ENCODE data around the gene IPO4. TPM values are rescaled to one million over a fixed set of nuclear protein-coding genes. Genes with fewer than 3 reads are reported as not detected.
A peak's percentile ranks its signal among the peaks of the same experiment; 100 is the strongest.

IPO4 gene
- total RNA-seq, 1 donor from 2014 or later, result 10.5 TPM

DNA sequence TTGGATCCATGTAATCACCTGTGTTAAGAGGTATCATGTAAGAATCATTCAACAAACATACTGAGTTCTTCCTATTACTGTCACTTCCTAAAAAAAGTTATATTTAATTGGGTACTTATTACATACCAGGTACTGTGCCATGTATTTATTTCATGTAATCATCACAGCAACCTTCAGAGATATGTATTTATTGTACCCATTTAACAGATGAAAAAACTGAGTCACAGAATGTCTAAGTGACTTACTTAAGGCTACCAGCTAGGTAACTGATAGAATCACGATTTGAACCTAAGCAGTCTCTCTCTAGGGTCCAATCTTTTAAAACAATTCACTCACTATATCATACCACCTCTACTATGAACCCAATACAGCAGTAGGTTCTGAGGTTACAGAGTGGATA lies 44.2 kb downstream of the IPO4 start:
- ATAC-seq (ENCODE audit: poor library complexity), result no peak
- intact Hi-C loops (cut with DNase I), result no loop called here
- DNase-seq, result no peak

DNA sequence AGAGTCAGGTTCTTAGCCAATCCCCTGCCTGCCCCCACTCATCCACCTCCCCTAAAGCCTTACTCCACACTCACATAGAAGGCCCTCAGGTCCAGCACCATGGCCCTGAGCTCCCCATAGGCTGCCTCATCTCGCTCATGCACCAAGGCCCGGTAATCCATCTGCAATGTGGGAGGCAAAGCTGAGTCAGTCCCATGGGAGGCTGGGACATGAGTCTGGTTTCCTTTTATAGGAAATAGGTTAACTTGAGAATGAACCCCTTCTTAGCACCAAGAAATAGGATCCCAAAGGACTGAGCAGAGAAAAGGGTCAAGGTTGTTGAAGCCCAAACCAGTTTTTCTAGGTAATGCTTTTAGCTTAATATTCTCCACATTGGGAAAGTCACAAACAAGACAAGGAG lies 45.1 kb downstream of the IPO4 start:
- intact Hi-C loops (cut with DNase I), result no loop called here
- no peak for DNase-seq
- ATAC-seq (ENCODE audit: poor library complexity), result no peak

DNA sequence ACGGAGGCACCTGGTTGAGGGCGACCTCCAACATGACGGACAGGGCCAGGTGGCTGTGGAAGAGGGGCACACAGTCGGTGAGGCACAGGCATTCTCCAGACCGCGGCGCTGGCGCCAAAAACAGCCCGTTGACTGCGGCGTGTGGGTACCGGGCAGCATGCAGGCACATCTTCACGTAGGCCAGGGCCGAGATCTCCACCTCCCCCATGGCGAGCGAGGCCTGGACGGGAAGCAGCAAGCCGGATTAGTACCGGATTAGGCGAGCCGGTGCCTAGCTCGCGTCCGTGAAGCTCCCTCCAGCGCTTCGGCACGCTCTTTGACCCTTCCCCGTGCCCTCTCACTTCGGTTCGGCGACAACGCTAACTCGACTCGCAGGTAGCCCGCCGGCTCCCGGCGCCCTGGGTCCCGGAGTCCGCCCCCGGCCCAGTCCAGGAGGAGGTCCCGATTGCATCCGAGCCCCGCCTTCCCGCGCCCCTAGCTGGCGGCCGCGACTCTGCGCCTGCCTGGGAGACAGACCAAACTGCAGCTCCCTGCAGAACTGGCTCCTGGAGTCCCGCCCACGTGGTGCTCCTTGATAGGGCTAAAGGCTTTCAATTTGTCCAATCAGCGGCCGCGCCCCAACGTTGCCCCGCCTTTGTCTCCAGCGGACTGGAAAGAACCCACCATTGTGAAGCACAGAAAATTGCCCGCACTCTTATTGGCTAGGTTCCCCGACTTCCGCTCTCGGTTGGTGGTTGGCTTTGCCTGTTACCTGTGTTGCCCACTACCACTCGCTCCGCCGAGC lies 47.3 kb downstream of the IPO4 start, which contains the start of gene EMC9:
TSS of gene EMC9 (minus strand) at position 495 of the 784 bp plus-strand sequence. CDS start at position 208, 287 bp downstream.
- DNase-seq (peak; percentile 100), ATAC-seq (ENCODE audit: poor library complexity) (peak; percentile 95)
- intact Hi-C loops (cut with DNase I), result no loop called here

DNA sequence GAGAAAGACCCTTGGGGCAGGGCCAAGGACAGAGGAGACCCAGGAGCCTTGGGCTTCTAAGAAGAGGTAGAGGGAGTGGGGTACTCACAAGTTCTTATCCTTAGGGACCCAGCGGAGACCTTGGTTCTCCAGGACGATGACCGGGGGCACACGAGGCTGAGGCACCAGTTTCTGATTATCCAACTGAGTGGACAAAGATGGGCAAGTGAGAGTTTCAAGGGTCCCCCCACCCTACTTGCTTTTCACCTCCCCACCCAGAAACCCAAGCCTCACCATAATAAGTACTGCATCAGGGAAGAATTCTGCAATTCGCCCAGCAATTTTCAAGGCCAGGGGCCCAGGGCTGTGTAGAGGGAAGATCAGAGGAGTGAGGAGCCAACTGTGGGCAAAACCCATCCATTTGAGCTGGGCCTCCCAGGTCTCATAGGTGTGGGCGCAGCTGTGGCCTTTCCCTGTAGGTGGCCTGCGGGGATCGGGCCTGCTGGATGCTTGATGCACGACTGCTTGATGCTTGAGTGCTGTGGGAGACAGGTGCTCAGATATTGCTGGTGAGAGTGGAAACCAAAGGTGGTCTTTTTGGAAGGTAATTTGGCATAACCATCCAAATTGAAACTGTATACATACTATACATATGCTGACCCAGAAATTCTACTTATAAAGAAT lies 49.2 kb downstream of the IPO4 start:
- DNase-seq, result no peak
- ATAC-seq (ENCODE audit: poor library complexity), result no peak
- intact Hi-C loops (cut with DNase I), result no loop called here

DNA sequence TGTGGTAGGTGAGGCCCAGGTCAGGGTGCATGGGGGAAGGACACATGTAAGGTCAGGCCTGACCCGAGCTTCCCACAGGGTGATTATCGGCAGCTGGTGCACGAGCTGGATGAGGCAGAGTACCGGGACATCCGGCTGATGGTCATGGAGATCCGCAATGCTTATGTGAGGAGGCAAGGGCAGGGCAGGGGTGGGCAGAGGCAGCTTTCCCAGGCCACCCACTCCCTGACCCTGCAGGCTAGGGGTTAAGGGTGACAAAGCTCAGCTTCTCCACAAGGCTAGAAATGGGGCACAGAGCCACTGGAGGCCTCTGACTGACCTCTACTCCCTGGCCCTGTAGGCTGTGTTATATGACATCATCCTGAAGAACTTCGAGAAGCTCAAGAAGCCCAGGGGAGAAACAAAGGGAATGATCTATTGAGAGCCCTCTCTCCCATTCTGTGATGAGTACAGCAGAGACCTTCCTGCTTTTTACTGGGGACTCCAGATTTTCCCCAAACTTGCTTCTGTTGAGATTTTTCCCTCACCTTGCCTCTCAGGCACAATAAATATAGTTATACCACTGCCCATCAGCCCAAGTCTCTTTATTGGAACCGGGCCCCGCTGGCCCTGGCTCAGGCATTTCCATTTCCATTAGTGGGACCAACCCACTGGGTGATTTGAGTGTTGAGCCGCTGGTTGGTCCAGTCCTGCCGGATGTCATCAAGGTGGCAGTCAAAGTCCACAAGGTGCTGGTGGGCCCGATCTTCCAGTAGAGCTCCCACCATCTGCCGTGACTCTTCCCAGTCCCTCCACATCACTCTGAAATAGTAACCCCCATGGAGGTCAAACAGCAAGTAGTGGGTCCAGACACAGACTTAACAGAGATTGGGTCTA lies 50.0 kb downstream of the IPO4 start:
- ATAC-seq (ENCODE audit: poor library complexity), result no peak
- DNase-seq, result no peak
- intact Hi-C loops (cut with DNase I), result no loop called here

DNA sequence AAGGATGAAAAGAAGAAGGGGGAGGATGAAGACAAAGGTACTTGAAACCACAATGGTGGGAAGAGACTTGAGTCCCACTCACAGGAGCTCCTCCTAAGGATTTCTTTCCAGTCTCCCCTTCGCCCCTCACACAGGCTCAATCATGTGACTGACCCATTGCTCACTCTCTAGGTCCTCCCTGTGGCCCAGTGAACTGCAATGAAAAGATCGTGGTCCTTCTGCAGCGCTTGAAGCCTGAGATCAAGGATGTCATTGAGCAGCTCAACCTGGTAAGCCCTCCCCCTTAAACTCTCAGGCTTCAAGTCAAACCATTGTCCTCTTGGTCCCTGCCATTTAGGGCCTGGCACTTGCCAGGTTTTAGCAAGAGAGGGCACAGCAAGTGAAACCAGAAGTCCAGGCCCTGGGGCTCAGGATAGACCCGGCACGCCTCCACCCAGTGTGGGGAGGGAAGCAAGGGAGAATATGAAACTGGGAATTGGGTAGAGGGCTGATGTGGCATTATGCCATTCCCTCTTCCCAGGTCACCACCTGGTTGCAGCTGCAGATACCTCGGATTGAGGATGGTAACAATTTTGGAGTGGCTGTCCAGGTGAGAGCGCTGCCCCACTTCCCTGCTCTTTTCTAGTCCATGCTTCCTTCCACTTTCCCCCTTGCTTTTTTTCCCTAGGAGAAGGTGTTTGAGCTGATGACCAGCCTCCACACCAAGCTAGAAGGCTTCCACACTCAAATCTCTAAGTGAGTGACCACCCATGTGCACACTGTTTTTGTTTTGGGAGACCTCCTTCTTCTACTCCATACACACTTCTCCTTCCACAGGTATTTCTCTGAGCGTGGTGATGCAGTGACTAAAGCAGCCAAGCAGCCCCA lies 50.9 kb downstream of the IPO4 start:
- DNase-seq (no peak), ATAC-seq (ENCODE audit: poor library complexity) (no peak)
- intact Hi-C loops (cut with DNase I), result no loop called here

DNA sequence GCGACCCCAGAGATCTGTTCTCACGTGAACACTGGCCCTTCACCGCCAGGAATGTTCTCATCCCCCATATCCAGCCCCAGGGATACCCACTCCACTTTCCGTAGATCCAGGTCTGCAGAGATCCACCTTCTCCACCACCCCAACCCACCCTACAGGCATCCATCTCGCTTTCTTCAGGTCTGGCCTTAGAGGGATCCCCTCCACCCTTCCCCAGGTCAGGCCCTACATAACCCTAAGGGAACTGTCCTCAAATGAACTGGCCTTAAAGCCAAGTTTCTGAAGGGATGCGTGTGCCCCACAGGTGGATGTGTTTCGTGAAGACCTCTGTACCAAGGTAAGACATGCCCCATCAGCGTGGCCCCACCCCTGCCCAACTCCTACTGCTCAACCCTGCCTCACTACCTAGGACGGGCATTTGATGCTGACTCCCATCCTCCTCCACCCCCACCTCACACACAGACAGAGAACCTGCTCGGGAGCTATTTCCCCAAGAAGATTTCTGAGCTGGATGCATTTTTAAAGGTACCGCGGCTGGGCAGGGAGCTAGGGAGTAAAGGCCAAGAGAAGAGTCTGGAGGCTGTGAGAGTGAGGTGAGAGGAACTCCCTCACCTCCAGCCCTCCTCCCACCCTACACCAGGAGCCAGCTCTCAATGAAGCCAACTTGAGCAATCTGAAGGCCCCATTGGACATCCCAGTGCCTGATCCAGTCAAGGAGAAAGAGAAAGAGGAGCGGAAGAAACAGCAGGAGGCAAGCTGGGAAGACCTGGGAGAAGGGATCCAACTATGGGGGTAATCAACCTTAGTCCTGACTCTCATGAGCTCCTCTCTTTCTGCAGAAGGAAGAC lies 51.7 kb downstream of the IPO4 start:
- ATAC-seq (ENCODE audit: poor library complexity) (no peak), DNase-seq (no peak)
- intact Hi-C loops (cut with DNase I), result no loop called here

DNA sequence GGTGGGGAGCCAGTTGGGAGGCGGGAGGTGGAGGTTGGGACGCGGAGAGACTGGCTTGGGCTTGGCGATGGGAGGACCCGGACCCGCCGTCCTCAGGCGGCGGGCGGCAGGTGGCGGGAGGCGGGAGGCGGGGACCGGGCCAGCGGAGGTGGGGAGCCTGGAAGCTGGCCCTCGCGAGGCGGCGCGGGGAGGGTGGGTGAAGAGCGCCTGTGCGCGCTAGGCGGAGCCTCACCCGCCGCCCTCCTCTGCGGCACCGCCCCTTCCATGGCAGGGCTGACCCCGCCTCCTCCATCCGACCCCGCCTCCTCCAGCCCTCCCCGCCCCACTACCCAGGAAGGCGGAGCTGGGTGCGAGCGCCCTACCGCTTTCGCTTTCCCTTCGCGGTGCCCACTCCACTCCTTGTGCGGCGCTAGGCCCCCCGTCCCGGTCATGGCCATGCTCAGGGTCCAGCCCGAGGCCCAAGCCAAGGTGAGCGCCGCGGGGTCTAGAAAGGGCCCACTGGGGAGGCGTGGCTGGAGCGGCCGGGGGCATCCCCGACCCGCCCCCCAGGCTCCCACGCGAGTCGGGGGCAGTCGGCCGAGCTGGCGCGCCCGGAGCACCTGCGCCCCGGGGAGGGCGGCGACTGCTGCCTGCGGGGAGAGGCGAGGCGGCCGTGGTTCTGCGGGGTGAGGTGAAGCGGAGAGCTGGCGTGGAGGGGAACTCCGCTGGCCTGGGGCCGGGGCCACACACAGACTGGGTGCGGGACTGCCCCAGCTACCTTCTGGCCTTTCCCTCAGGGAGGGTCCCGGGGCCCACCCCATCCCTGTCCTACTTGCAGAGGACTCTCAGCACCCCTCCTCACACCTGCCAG lies 52.6 kb downstream of the IPO4 start, which contains the start of gene PSME1:
TSS of gene PSME1 (plus strand) at position 361 of the 850 bp plus-strand sequence. CDS start at position 430, 69 bp downstream.
- intact Hi-C loops (cut with DNase I), result no loop called here
- ATAC-seq (ENCODE audit: poor library complexity) (peak; percentile 91), DNase-seq (peak; percentile 96)

DNA sequence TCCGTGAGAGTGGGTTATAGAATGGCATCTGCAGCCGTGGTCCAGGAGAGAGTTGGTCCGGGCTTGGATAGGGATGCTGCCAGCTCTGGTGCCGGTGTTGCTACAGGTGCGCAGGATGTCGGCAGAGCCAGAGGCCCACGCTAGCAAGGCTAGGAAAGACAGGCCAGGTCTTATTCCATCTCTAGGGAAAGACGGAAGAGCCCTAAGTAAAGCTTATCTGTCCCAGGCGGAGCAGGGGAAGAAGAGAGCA lies 53.1 kb downstream of the IPO4 start:
- DNase-seq, result no peak
- no peak for ATAC-seq (ENCODE audit: poor library complexity)
- intact Hi-C loops (cut with DNase I), result no loop called here

DNA sequence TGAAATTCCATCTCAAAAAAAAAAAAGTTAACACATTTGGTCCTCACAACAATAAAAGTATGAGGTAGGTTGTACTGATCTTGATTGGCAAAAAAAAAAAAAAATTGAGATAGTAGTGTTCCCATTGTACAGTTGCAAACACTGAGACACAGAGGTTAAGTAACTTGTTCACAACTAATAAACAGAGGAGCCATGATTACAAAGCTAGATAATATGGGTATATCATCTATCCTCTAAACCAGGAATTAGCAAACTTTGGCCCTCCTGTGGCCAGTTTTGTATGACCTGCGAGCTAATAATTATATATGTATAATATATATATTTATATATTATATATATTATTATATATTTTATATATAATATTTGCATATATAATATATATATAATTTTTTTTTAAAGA lies 54.9 kb downstream of the IPO4 start:
- DNase-seq (no peak), ATAC-seq (ENCODE audit: poor library complexity) (no peak)
- intact Hi-C loops (cut with DNase I), result no loop called here

DNA sequence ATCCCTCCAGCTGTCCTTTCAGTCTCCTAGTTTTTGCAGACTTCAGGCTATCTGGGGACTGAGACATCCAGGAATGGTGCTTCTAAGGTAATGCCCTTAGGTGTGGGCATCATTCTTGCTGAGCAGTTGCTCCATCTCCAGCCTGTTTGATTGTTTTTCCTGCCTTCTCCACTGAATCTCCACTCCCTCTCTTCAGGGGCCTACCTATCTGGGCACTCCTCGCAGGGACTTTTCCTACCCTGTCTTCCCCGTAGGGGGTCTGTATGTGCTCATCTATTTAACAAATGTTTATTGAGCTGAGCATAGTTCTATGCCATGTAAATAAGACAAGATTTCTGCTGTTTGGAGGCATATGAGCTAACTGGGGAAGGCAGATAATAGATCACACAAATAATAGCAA lies 55.6 kb downstream of the IPO4 start:
- no peak for ATAC-seq (ENCODE audit: poor library complexity)
- intact Hi-C loops (cut with DNase I), result no loop called here
- no peak for DNase-seq

DNA sequence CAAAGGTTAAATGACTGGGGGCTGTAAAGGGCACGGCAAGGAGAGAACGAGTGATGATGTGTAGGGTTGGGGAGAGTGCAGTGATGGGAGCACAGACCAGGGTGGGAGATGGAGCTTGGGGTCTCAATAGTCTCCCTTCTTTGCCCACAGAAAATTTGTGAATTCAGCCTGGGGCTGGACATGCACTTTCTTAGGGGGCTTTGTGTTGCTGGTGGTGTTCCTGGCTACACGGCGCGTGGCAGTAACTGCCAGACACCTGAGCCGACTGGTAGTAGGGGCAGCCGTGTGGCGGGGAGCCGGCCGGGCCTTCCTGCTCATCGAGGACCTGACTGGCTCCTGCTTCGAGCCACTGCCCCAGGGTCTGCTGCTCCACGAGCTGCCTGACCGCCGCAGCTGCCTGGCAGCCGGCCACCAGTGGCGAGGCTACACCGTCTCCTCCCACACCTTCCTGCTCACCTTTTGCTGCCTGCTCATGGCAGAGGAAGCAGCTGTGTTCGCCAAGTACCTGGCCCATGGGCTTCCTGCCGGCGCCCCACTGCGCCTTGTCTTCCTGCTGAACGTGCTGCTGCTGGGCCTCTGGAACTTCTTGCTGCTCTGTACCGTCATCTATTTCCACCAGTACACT lies 56.4 kb downstream of the IPO4 start:
- DNase-seq (peak; percentile 58), ATAC-seq (ENCODE audit: poor library complexity) (peak; percentile 3)
- intact Hi-C loops (cut with DNase I), result no loop called here

DNA sequence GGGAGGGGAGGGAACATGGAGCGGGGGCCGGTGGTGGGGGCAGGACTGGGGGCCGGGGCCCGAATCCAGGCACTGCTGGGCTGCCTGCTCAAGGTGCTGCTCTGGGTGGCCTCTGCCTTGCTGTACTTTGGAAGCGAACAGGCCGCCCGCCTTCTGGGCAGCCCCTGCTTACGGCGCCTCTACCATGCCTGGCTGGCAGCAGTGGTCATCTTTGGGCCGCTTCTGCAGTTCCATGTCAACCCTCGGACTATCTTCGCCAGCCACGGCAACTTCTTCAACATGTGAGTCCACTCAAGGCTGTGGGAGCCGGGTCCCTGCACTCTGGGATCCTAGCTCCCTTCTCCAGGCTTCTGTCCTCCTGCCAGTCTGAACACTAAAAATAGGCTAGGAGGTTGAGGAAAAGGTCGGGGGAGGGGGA lies 57.1 kb downstream of the IPO4 start:
- peak; percentile 56 for ATAC-seq (ENCODE audit: poor library complexity)
- peak; percentile 50 for DNase-seq
- intact Hi-C loops (cut with DNase I), result no loop called here

DNA sequence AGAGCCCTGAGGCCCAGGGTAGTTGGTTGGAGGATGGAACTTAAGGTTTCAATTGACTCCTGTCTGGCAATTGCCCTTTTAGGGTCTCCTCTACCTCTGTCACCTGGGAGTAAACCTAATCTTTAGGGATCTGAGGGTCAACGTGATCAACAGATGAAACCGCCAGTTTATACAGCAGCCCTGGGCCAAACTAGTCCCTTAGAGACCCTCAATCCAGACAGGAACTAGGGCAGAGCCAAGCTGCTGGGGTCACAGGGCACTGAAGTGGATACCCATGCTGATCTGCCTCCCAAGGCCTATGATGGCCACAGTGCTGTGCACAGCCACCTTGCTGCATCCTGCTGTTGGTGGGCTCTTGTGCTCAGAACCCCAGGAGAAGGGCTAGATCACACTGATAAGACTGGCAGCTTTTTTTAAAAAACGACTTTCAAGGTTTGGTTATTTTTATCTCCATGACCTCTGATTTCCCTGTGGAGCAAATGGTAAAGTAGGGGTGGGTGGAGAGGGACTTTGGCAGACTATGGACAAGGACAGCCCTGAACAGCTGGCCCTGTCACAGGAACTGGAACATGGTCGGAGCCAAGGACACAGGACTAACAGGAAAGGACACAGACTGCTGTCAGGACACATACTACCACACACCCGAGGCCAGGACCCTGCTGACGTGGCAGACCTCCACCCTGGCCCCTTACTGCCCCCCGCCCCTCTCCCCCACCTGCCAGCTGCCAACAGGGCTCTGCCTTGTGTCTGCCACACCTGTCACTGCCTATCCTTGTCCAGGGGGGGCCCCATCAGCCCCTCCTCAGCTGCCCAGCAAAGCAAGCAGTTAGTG lies 57.7 kb downstream of the IPO4 start:
- ATAC-seq (ENCODE audit: poor library complexity) (peak; percentile 73), DNase-seq (peak; percentile 85)
- intact Hi-C loops (cut with DNase I), result no loop called here

DNA sequence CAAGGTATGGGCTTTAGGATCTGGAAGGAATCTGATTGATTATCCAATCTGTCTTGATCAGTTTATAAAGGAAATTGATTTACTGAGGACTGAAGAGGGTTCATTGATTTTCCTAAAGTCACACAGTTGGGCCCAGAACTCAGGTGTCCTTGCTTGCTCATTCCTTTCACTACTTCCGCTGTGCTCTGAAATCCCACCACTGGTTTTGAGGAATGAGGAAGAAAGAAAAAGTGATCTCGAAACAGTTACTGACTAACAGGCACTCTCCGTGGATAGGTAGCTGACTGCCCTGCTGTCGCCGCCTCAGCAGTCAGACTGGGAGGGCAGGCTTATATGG lies 58.3 kb downstream of the IPO4 start, which contains the start of gene FITM1:
TSS of gene FITM1 (plus strand) at position 280 of the 337 bp plus-strand sequence. CDS start 905 bp downstream, outside the sequence.
- DNase-seq (no peak), ATAC-seq (ENCODE audit: poor library complexity) (no peak)
- intact Hi-C loops (cut with DNase I), result no loop called here

Data from Right ventricle myocardium superior (tissue), 1 donor.